Measurements from ENCODE around the gene SNAI1. TPM values are rescaled to one million over a fixed set of nuclear protein-coding genes. Genes with fewer than 3 reads are reported as not detected.

Gene SNAI1
- total and polyA plus RNA-seq, 12 donors = 0.59 to 7.6 (median 2.7) TPM

DNA sequence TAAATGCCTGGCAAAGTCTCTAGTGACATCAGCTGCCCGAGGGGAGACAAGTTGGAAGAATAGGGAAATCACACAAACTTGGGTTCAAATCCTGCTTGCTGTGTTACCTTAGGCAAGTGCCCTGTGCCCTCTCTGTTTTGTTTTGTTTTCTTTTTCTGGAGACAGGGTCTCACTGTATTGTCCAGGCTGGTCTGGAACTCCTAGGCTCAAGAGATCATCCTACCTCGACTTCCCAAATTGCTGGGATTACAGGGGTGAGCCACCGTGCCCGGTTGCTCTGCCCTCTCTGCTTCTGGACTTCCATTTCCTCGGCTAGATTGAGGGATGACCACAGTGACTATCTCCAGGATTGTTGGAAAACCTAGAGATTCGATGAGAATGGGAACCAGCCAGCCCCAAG lies 55.4 kb downstream of the SNAI1 start:
- ATAC-seq (no peak), DNase-seq (no peak)
- no peaks in the 10 kb centered on the region for H3K27me3 ChIP-seq
- H3K4me1 ChIP-seq = peaks cover 0 to 29% (median 6%) of the 10 kb centered on the region in 9 donors
- no peaks in the 10 kb centered on the region for H3K36me3 ChIP-seq
- TF ChIP-seq, protein P1, sequence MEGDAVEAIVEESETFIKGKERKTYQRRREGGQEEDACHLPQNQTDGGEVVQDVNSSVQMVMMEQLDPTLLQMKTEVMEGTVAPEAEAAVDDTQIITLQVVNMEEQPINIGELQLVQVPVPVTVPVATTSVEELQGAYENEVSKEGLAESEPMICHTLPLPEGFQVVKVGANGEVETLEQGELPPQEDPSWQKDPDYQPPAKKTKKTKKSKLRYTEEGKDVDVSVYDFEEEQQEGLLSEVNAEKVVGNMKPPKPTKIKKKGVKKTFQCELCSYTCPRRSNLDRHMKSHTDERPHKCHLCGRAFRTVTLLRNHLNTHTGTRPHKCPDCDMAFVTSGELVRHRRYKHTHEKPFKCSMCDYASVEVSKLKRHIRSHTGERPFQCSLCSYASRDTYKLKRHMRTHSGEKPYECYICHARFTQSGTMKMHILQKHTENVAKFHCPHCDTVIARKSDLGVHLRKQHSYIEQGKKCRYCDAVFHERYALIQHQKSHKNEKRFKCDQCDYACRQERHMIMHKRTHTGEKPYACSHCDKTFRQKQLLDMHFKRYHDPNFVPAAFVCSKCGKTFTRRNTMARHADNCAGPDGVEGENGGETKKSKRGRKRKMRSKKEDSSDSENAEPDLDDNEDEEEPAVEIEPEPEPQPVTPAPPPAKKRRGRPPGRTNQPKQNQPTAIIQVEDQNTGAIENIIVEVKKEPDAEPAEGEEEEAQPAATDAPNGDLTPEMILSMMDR (IDR thresholded peaks at IDR 0.05) = no peak
- no peaks in the 10 kb centered on the region for H3K9me3 ChIP-seq
- no peak overlapping the region for H3K27ac ChIP-seq
- no peak overlapping the region for H3K4me3 ChIP-seq
- intact Hi-C loops (cut with DNase I) = no loop called here
- 68 to 85% methylated on average over 6 of the region's 6 CpGs for WGBS, 2 donors

Other genes starting within 250 kb of the SNAI1 start
- gene SLC9A8, start 170.2 kb upstream of the SNAI1 start, total RNA-seq = 1 to 10 TPM; 5.5 to 8.7 (median 6.9) TPM
- 1 to 10 TPM; 3.3 to 7.4 TPM for gene SLC9A8, start 170.2 kb upstream of the SNAI1 start, polyA plus RNA-seq
- 10 to 100 TPM in 1 of 10 donors, 1 to 10 TPM in 9; 5.2 to 11.8 (median 6.7) TPM for gene SPATA2, start 67.5 kb upstream of the SNAI1 start, total RNA-seq
- 1 to 10 TPM; 4.8 to 5.0 TPM for gene SPATA2, start 67.5 kb upstream of the SNAI1 start, polyA plus RNA-seq
- gene RNF114, start 46.6 kb upstream of the SNAI1 start, total RNA-seq = 10 to 100 TPM; 41.5 to 60.3 (median 52.1) TPM
- 10 to 100 TPM; 45.0 to 49.5 TPM for gene RNF114, start 46.6 kb upstream of the SNAI1 start, polyA plus RNA-seq
- 100 to 1,000 TPM in 2 of 10 donors, 10 to 100 TPM in 8; 72.6 to 113 (median 90.2) TPM for gene UBE2V1, start 130.2 kb downstream of the SNAI1 start, total RNA-seq
- 10 to 100 TPM; 61.9 to 80.0 TPM for gene UBE2V1, start 130.2 kb downstream of the SNAI1 start, polyA plus RNA-seq
- gene PEDS1, start 170.7 kb downstream of the SNAI1 start, total RNA-seq = 10 to 100 TPM; 12.2 to 36.2 (median 19.4) TPM
- gene PEDS1, start 170.7 kb downstream of the SNAI1 start, polyA plus RNA-seq = 10 to 100 TPM; 31.1 to 40.2 TPM
- gene CEBPB, start 207.8 kb downstream of the SNAI1 start, total RNA-seq = 100 to 1,000 TPM in 1 of 10 donors, 10 to 100 TPM in 9; 28.9 to 104 (median 42.3) TPM
- gene CEBPB, start 207.8 kb downstream of the SNAI1 start, polyA plus RNA-seq = 10 to 100 TPM; 20.9 to 44.1 TPM